ENCODE data around the gene MYO9B.
"Not testable (repeated sequence)": the region's sequence is repeated elsewhere in the genome, so short reads cannot be mapped to it uniquely, and the experiment has no call there.

The MYO9B gene

DNA sequence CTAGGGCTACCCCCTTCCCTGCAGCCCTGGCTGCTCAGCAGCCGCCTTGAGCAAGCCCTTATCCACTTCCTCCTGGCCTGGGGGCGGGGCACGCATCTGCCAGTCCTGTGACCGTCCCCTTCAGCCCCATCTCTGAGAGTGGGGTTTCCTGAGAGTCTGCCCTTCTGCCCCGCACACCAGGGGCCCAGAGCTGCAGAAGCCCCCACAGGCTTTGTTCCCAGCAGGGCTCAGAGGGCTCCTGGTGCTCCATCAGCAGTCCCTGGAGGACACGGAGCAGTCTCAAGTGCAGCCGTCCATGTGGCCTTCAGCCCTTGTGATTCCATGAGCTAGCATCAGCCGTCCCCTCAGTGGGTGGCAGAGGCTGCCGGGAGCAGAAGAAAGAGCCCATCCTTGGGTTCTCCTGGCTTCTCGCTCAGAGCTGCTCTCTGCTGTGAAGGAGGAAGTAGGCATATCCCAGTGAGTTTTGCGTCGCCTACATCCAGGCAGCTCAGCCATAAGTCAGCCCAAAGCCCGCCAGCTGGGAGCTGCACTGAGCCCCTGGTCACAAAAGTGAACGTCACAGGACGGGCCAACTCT, 16.3 kb downstream of the MYO9B start:
- DNase-seq (ENCODE audit: low read depth): no peak

GRCh38 chr19:17092696-17093095, 17.1 kb downstream of the MYO9B start:
- DNase-seq (ENCODE audit: low read depth): no peak

- DNase-seq (ENCODE audit: low read depth): not testable (repeated sequence)
Measured at GRCh38 chr19:17094694-17095093, 19.1 kb downstream of the MYO9B start.

DNA sequence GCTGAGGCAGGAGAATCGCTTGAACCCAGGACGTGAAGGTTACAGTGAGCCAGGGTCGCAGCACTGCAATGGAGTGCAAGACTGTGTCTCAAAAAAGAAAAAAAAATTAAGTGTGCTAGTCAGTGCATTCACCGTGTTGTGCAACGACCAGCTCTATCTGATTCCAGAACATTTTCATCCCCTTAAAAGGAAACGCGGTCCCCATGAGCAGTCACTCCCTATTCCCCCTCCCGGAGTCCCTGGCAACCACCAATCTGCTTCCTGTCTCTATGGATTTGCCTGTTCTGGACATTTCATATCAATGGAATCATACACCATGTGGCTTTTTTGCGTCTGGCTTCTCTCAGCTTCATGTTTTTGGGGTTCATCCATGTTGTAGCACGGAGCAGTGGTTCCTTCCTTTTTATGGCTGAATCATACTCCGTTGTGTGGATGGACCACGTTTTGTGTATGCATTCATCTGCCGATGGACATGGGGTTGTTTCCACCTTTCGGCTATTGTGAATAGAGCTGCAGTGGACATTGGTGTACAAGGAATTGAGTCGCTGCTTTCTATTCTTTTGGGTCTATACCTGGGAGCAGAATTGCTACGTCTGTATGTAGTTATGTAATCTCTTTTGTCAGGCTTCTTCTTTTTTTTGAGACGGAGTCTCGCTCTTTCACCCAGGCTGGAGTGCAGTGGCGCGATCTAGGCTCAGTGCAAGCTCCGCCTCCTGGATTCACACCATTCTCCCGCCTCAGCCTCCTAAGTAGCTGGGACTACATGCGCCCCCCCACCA, 19.8 kb downstream of the MYO9B start:
- peak; percentile 52 for DNase-seq (ENCODE audit: low read depth)

GRCh38 chr19:17097593-17098126, 22.1 kb downstream of the MYO9B start:
- peak; percentile 38 for DNase-seq (ENCODE audit: low read depth)

- no peak for DNase-seq (ENCODE audit: low read depth)
Measured at GRCh38 chr19:17098326-17098725, 22.7 kb downstream of the MYO9B start.

GRCh38 chr19:17101686-17102628, 26.4 kb downstream of the MYO9B start:
- no peak for DNase-seq (ENCODE audit: low read depth)

GRCh38 chr19:17103177-17103576, 27.6 kb downstream of the MYO9B start:
- DNase-seq (ENCODE audit: low read depth): no peak

GRCh38 chr19:17104679-17105078, 29.1 kb downstream of the MYO9B start:
- DNase-seq (ENCODE audit: low read depth): no peak

DNA sequence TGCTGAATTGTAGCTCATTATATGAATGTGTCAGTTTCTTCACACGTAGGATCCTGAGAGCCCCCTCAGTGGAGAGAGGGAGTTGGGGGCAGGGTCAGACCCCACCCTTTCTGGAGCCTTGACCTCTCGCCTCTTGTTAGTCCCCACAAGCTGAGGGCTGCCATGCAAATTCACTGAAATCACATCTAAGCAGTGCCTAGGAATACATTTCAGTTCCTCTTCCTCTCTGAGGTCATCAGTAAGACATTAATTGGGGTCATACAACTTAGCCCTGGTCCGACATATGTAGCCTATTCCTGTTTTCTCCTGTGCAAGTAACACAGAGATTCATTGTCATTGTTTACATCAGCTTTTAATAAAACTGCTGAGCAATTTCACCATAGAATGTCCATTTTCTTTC, 30.0 kb downstream of the MYO9B start:
- DNase-seq (ENCODE audit: low read depth): no peak

DNA sequence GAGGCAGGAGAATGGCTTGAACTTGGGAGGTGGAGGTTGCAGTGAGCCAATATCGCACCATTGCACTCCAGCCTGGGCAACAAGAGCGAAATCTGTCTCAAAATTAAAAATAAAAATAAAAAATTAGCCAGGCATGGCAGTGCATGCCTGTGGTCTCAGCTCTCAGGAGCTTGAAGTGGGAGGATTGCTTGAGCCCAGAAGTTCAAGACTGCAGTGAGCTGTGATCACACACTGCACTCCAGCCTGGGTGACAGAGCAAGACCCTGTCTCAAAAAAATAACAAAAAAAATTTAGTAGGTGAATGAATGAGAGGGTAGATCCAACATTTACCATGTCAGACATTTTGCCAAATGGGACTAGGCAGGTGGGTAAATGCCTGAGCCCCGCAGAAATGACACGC, 31.4 kb downstream of the MYO9B start:
- not testable (repeated sequence) for DNase-seq (ENCODE audit: low read depth)

DNA sequence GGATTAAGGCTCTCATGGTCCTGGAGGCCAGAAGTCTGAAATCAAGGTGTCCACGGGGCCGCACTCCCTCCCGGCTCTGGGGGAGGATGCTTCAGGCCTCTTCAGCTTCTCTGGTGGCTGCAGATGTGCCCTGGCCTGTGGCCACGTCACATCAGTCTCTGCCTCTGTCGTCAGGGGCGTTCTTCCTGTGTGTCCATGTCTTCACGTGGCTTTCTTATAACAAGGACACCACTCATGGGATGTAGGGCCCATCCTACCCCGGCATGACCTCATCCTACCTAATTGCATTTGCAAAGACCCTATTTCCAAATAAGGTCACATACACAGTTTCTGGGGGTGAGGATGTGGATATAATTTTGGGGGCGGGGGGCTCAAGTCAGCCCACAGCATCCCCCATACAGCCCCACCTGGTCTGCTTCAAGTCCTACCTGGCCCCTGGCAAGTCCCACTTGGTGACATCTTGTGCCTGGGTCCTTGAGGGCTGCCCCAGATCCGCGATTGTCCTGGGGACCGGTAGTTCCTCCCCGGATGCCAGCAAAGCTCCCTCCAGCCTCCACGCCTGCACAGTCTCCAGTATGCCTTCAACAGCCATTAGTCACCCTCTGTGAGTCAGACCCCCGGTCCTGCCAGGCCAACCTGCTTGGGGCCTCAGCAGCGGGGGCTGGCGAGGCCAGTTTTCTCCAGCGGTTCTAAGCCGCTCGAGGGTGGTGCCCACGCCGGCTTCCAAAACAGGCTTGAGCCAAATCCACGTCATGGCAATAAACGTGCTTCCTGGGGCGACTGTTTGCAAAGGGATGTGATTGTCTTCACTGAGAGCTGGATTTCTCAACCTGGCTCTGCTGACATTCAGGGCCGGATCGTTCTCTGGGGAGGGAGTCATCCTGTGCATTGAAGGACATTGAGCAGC, 32.2 kb downstream of the MYO9B start:
- DNase-seq (ENCODE audit: low read depth): peak; percentile 95

- no peak for DNase-seq (ENCODE audit: low read depth)
Measured at GRCh38 chr19:17108453-17108784, 32.8 kb downstream of the MYO9B start.

- no peak for DNase-seq (ENCODE audit: low read depth)
Measured at GRCh38 chr19:17109300-17109699, 33.7 kb downstream of the MYO9B start.

- DNase-seq (ENCODE audit: low read depth): no peak
Measured at GRCh38 chr19:17109962-17110598, 34.5 kb downstream of the MYO9B start.

- no peak for DNase-seq (ENCODE audit: low read depth)
Measured at GRCh38 chr19:17110599-17110966, 35.0 kb downstream of the MYO9B start.

DNA sequence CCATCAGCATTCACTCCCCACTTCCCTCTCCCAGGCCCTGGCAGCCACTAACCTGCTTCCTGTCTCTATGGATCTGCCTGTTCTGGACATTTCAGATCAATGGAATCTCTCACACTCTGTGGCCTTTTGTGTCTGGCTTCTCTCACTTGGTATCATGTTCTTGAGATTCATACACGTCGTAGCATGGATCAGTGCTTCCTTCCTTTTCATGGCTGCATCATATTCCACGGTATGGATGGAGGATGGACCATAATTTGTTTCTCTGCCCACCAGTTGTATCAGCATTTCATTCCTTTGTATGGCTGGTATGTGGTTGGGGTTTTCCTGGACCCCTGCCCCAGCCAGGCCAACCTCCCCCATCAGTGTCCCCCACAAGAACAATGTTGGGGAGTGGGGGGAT, 36.2 kb downstream of the MYO9B start:
- no peak for DNase-seq (ENCODE audit: low read depth)

- DNase-seq (ENCODE audit: low read depth): no peak
Measured at GRCh38 chr19:17112271-17112670, 36.7 kb downstream of the MYO9B start.

- DNase-seq (ENCODE audit: low read depth): no peak
Measured at GRCh38 chr19:17112700-17113099, 37.1 kb downstream of the MYO9B start.

DNA sequence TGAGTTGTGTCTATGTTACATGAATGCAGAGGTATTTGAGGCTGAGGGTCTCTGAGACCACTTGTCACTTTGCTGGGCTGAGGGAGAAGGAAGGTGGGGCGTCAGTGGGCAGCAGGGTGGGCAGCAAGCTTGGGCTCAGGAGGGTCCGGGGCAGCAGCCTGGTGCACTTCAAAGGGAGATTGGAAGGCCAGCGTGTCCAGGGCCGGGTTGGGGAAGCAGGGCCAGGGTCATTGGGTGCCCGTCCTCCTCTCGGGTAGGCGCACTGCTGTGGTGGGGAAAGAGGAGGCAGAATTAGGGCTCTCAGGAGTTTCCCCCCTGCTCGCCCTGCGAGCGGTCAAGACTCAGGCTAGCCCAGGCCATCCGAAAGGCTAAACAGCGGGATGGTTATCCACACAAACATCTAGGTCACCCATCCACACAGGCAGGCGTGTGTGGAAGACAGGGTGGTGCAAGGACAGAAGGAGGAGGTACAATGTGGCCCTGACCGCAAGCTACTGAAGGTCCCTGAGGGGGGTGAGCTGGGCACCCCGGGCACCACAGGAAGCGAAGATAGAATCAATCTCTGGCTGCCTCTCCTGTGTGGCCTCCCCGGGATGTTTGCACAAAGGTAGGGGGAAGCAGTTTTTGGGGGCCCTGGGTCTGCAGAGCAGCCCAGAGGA, 37.7 kb downstream of the MYO9B start:
- no peak for DNase-seq (ENCODE audit: low read depth)

DNA sequence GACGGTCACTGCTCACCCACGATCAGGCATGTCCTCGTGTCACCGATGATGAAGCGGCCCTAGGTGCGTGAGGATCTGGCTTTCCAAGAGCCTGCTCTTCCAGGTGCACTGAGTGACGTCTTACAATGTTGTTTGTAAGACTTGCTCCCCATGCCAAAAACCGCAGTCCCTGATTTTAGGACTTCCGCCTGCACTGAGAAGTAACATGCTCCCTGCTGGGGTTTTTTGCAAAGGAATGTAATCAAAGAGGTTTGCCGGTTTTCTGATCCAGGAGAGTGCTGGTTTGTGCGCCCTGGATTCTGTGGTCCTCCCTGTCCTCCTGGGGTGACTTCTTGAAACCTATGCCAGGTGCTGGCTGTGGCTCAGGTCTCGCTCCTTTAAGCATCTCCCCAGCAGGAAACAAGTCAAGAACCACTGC, 38.8 kb downstream of the MYO9B start:
- no peak for DNase-seq (ENCODE audit: low read depth)
